GM12875 (cell line): Measurements from ENCODE around the gene ATOX1.

Source experiments
- H3K4me3 ChIP-seq: one replicate; pipeline ENCODE4 v1.5.1; 2011; ENCODE audit warnings: low read depth, low read length, control low read depth
- CTCF ChIP-seq: IDR thresholded peaks from 2 replicates; pipeline ENCODE4 v1.5.1; 2011; ENCODE audit warnings: low read depth, mild to moderate bottlenecking, control low read depth, inconsistent platforms, low read length, moderate library complexity, borderline replicate concordance; ENCODE audit not compliant: insufficient read depth

The ATOX1 gene

GRCh38 chr5:151739939-151740335 is 18.5 kb downstream of the ATOX1 start:
- TF ChIP-seq CTCF: no peak
- H3K4me3 ChIP-seq: no peak overlapping the region

GRCh38 chr5:151739395-151739794 is 19.0 kb downstream of the ATOX1 start:
- no peak overlapping the region for H3K4me3 ChIP-seq
- no peak for TF ChIP-seq CTCF

- H3K4me3 ChIP-seq: no peak overlapping the region
- no peak for TF ChIP-seq CTCF
These were observed 20.1 kb downstream of the ATOX1 start for GRCh38 chr5:151738125-151738848.

GRCh38 chr5:151737431-151737830 is 21.0 kb downstream of the ATOX1 start:
- no peak overlapping the region for H3K4me3 ChIP-seq
- TF ChIP-seq CTCF: no peak

- TF ChIP-seq CTCF: no peak
- H3K4me3 ChIP-seq: no peak overlapping the region
These were observed 22.8 kb downstream of the ATOX1 start for GRCh38 chr5:151735646-151736045.

- H3K4me3 ChIP-seq: no peak overlapping the region
- TF ChIP-seq CTCF: no peak
These were observed 24.4 kb downstream of the ATOX1 start for GRCh38 chr5:151734064-151734408.

GRCh38 chr5:151733358-151734063 is 24.9 kb downstream of the ATOX1 start:
- no peak for TF ChIP-seq CTCF
- no peak overlapping the region for H3K4me3 ChIP-seq
